Sigmoid colon (tissue), 7 donors: ENCODE data around the gene PPL. TPM values are rescaled to one million over a fixed set of nuclear protein-coding genes. Genes with fewer than 3 reads are reported as not detected.
"Not testable (repeated sequence)": the region's sequence is repeated elsewhere in the genome, so short reads cannot be mapped to it uniquely, and the experiment has no call there.

Experiments
- DNase-seq: peaks from one replicate; pipeline ENCODE4 v3.0.0-alpha.2; 2019
- H3K27ac ChIP-seq, 4 donors: fragments of 200-600 bp; sonication (generic); one replicate each; pipeline ENCODE4 v1.5.1; 2016 to 2019; ENCODE audit warnings: mild to moderate bottlenecking in 1 of 4
- H3K27me3 ChIP-seq, 3 donors: fragments of 200-600 bp; sonication (generic); one replicate each; pipeline ENCODE4 v1.5.1; 2019; ENCODE audit warnings: mild to moderate bottlenecking in 1 of 3
- H3K36me3 ChIP-seq, 4 donors: fragments of 200-600 bp; sonication (generic); one replicate each; pipeline ENCODE4 v1.5.1; 2016 to 2019
- H3K4me1 ChIP-seq, 4 donors: fragments of 200-600 bp; sonication (generic); one replicate each; pipeline ENCODE4 v1.5.1; 2017 to 2019
- H3K4me3 ChIP-seq, 4 donors: fragments of 200-600 bp; sonication (generic); one replicate each; pipeline ENCODE4 v1.5.1; 2017 to 2019; ENCODE audit warnings: mild to moderate bottlenecking in 2 of 4, moderate library complexity in 1 of 4
- H3K9me3 ChIP-seq, 4 donors: fragments of 200-600 bp in 3 of 4; sonication (generic) in 3 of 4; one replicate each; pipeline versions ENCODE4 v1.5.1 to v1.6.1; 2013 to 2019
- CTCF ChIP-seq, 4 experiments: fragments of 450-650 bp in 3 of 4; fragments of 200-600 bp in 1 of 4; IDR thresholded peaks; one replicate each; pipeline ENCODE4 v1.5.1; 2016 to 2019; ENCODE audit warnings: antibody characterized with exemption in 4 of 4, mild to moderate bottlenecking in 3 of 4, moderate library complexity in 2 of 4
- EP300 ChIP-seq, 4 donors: sonication (generic); formaldehyde crosslinking; IDR thresholded peaks; one replicate each; pipeline ENCODE4 v1.6.1; 2017; ENCODE audit warnings: antibody characterized with exemption in 4 of 4
- POLR2A ChIP-seq, 2 donors: fragments of 450-650 bp; IDR thresholded peaks; one replicate each; pipeline ENCODE4 v1.6.1; 2016; ENCODE audit warnings: antibody characterized with exemption in 2 of 2, mild to moderate bottlenecking in 2 of 2, moderate library complexity in 2 of 2
- POLR2AphosphoS5 ChIP-seq, 4 donors: sonication (generic); formaldehyde crosslinking; IDR thresholded peaks; one replicate each; pipeline ENCODE4 v1.6.1; 2017; ENCODE audit warnings: antibody characterized with exemption in 4 of 4
- WGBS, 2 donors: extraction: QIAGEN DNeasy Blood & Tissue Kit; methylation state at CpG; one replicate each; pipeline ENCODE4 v1.1.7; 2013; 5-methylcytosine and 5-hydroxymethylcytosine counted together
- intact Hi-C: fragments of 100-400 bp; cut with DNase I; formaldehyde crosslinking; loops from one replicate; pipeline ENCODE4 v1.15.1; 2023
- polyA plus RNA-seq, 3 donors: library from polyadenylated mRNA; stranded (reverse); fragments of 200-250 nt; gene quantifications; one replicate each; pipeline ENCODE4 v1.2.3, GENCODE V29; 2013
- total RNA-seq, 4 donors: library from RNA; depleted of rRNA; stranded (reverse); fragments of >200 nt; gene quantifications; one replicate each; pipeline ENCODE4 v1.1.0, GENCODE V29; 2016
- donor health status: healthy with polysubstance abuse.
- donor health status: Bipolar disorder and iron deficiency.
- donor health status: healthy.

The PPL gene
- total and polyA plus RNA-seq, 7 donors, result 4.6 to 42.9 (median 27.0) TPM

- Histone ChIP-seq H3K36me3 (no peaks in the 10 kb centered on the region), H3K27ac (no peak overlapping the region), H3K9me3 (no peaks in the 10 kb centered on the region), H3K4me1 (no peaks in the 10 kb centered on the region), H3K27me3 (peaks cover 0 to 5% (median 0%) of the 10 kb centered on the region in 3 donors), H3K4me3 (no peak overlapping the region)
- intact Hi-C loops, result no loop called here
- DNase-seq, result no peak
- WGBS, 2 donors, result 83 to 92% methylated on average over 13 of the region's 13 CpGs
- no peak for TF ChIP-seq EP300 (IDR thresholded peaks at IDR 0.05)
- TF ChIP-seq POLR2A (IDR thresholded peaks at IDR 0.05), result no peak
- TF ChIP-seq CTCF (IDR thresholded peaks at IDR 0.05), result no peak
- no peak for TF ChIP-seq POLR2AphosphoS5 (IDR thresholded peaks at IDR 0.05)
Observed at GRCh38 chr16:4968879-4969483, 32.0 kb upstream of the PPL start.

- H3K4me3 ChIP-seq, H3K4me1 ChIP-seq, H3K27ac ChIP-seq, H3K36me3 ChIP-seq, intact Hi-C loops, H3K27me3 ChIP-seq, H3K9me3 ChIP-seq, DNase-seq: not testable (repeated sequence)
- 90 to 95% methylated on average over 12 of the region's 12 CpGs for WGBS, 2 donors
Observed at GRCh38 chr16:4968278-4968677, 31.3 kb upstream of the PPL start.

- 79 to 81% methylated on average over 10 of the region's 10 CpGs for WGBS, 2 donors
- Histone ChIP-seq H3K4me3 (no peak overlapping the region), H3K9me3 (no peaks in the 10 kb centered on the region), H3K27me3 (no peaks in the 10 kb centered on the region), H3K27ac (no peak overlapping the region), H3K36me3 (no peaks in the 10 kb centered on the region), H3K4me1 (no peaks in the 10 kb centered on the region)
- TF ChIP-seq POLR2AphosphoS5 (IDR thresholded peaks at IDR 0.05) (no peak), EP300 (IDR thresholded peaks at IDR 0.05) (no peak), POLR2A (IDR thresholded peaks at IDR 0.05) (no peak), CTCF (IDR thresholded peaks at IDR 0.05) (no peak)
- intact Hi-C loops, result no loop called here
- no peak for DNase-seq
Observed at GRCh38 chr16:4966736-4967453, 29.9 kb upstream of the PPL start.

GRCh38 chr16:4963527-4963926, 26.6 kb upstream of the PPL start:
- DNase-seq, intact Hi-C loops: not testable (repeated sequence)
- WGBS, 2 donors, result 85 to 88% methylated on average over 7 of the region's 7 CpGs

GRCh38 chr16:4962716-4963115, 25.8 kb upstream of the PPL start:
- no peaks in the 10 kb centered on the region for H3K9me3 ChIP-seq
- intact Hi-C loops, result no loop called here
- no peaks in the 10 kb centered on the region for H3K36me3 ChIP-seq
- WGBS, 2 donors, result 59 to 82% methylated on average over 7 of the region's 7 CpGs
- no peak for TF ChIP-seq POLR2AphosphoS5 (IDR thresholded peaks at IDR 0.05)
- TF ChIP-seq EP300 (IDR thresholded peaks at IDR 0.05), result no peak
- TF ChIP-seq CTCF (IDR thresholded peaks at IDR 0.05), result no peak
- no peak for TF ChIP-seq POLR2A (IDR thresholded peaks at IDR 0.05)
- H3K4me3 ChIP-seq, result no peak overlapping the region
- H3K4me1 ChIP-seq, result peaks cover 0 to 12% (median 11%) of the 10 kb centered on the region in 4 donors
- H3K27ac ChIP-seq, result no peak overlapping the region
- no peak for DNase-seq
- no peaks in the 10 kb centered on the region for H3K27me3 ChIP-seq

More at GRCh38 chr16:4963527-4963926, 26.6 kb upstream of the PPL start:
- H3K4me3 ChIP-seq, H3K9me3 ChIP-seq, H3K4me1 ChIP-seq, H3K27me3 ChIP-seq, H3K36me3 ChIP-seq: not testable (repeated sequence)
- peak overlapping the region in 1 of 4 donors; percentile 13 for H3K27ac ChIP-seq
